GM12878 (cell line): Measurements from ENCODE around the gene TEX264. TPM values are rescaled to one million over a fixed set of nuclear protein-coding genes. Genes with fewer than 3 reads are reported as not detected.

Experiments used
- ATAC-seq: fragments of 200-7000 bp; cut with Tn5 transposase; 3 replicates; pipeline ENCODE4 v1.9.1; 2020; ENCODE audit warnings: mild to moderate bottlenecking, moderate library complexity
- BruUV-seq: library from RNA; stranded (reverse); fragments of 400-500 nt; replicated peaks from 2 replicates; lab custom pipeline; 2021; lab: Mats Ljungman, UMichigan
- CTCF ChIA-PET: fragments of 300-600 bp; sonication (Branson Sonifier 250); formaldehyde crosslinking; extraction: SDS; loops from one replicate; lab custom pipeline; 2021; ENCODE audit warnings: inconsistent platforms; lab: Yijun Ruan, JAX
- POLR2A ChIA-PET: fragments of 350-600 bp; formaldehyde crosslinking; extraction: SDS; loops from one replicate; lab custom pipeline; 2021; ENCODE audit warnings: inconsistent platforms; lab: Charles Lee
- RAD21 ChIA-PET: fragments of 300-600 bp; sonication (Branson Sonifier 250); formaldehyde crosslinking; loops from one replicate; lab custom pipeline; 2023; ENCODE audit warnings: antibody characterized with exemption; ENCODE audit not compliant: unreplicated experiment; lab: Charles Lee
- SMC1A ChIA-PET: fragments of 300-600 bp; sonication (Branson Sonifier 250); formaldehyde crosslinking; loops from one replicate; lab custom pipeline; 2023; ENCODE audit not compliant: unreplicated experiment, uncharacterized antibody; lab: Charles Lee
- DNase-seq: peaks from one replicate; pipeline ENCODE4 v3.0.0-alpha.2; 2011; ENCODE audit warnings: low read depth, low spot score
- FAIRE-seq: peaks from 3 replicates; lab custom pipeline; 2011; peaks lifted over from hg19 to GRCh38; lab: Jason Lieb, UNC
- H2AFZ ChIP-seq: 2 replicates; pipeline ENCODE4 v1.6.0; 2011; ENCODE audit warnings: low read depth, low read length, control low read depth; ENCODE audit not compliant: control insufficient read depth
- H3K27ac ChIP-seq: 2 replicates; pipeline ENCODE4 v1.5.1; 2011; ENCODE audit warnings: control low read depth; ENCODE audit not compliant: control insufficient read depth, insufficient read depth
- H3K27me3 ChIP-seq, 2 experiments: replicated peaks in 1 of 2; 2 replicates each; pipeline versions ENCODE4 v1.6.0 to v1.6.1; 2011; ENCODE audit warnings: low read length in 1 of 2; ENCODE audit not compliant: control insufficient read depth in 2 of 2, insufficient read depth in 2 of 2
- H3K36me3 ChIP-seq, 2 experiments: 2 replicates each; pipeline ENCODE4 v1.5.1; 2011; ENCODE audit warnings: low read length in 1 of 2; ENCODE audit not compliant: control insufficient read depth in 2 of 2, insufficient read depth in 2 of 2
- H3K4me1 ChIP-seq: 2 replicates; pipeline ENCODE4 v1.6.1; 2011; ENCODE audit warnings: mild to moderate bottlenecking, low read length, moderate library complexity, mixed read lengths; ENCODE audit not compliant: control insufficient read depth, insufficient read depth
- H3K4me2 ChIP-seq: 2 replicates; pipeline ENCODE4 v1.6.0; 2011; ENCODE audit warnings: control low read depth; ENCODE audit not compliant: control insufficient read depth, insufficient read depth
- H3K4me3 ChIP-seq: fragments of 200-600 bp; sonication (generic); 2 replicates; pipeline ENCODE4 v1.5.1; 2016
- H3K79me2 ChIP-seq: 2 replicates; pipeline ENCODE4 v1.6.0; 2011; ENCODE audit warnings: low read length; ENCODE audit not compliant: control insufficient read depth, insufficient read depth
- H3K9ac ChIP-seq: 2 replicates; pipeline ENCODE4 v1.8.0; 2011; ENCODE audit warnings: low read length, control low read depth, mixed read lengths; ENCODE audit not compliant: control insufficient read depth, insufficient read depth
- H3K9me3 ChIP-seq: replicated peaks from 3 replicates; pipeline ENCODE4 v1.5.1; 2011; ENCODE audit warnings: mild to moderate bottlenecking, low read length; ENCODE audit not compliant: control insufficient read depth, insufficient read depth
- H4K20me1 ChIP-seq: 2 replicates; pipeline ENCODE4 v1.6.0; 2011; ENCODE audit not compliant: control insufficient read depth, insufficient read depth
- CHD4 ChIP-seq: fragments of 200-600 bp; sonication (generic); IDR thresholded peaks from 2 replicates; pipeline ENCODE4 v1.6.1; 2016; ENCODE audit warnings: mild to moderate bottlenecking
- CTCF ChIP-seq, 3 experiments: IDR thresholded peaks in 2 of 3; conservative IDR thresholded peaks in 1 of 3; 2 replicates each; pipeline ENCODE4 v1.5.1; 2011; ENCODE audit warnings: low read depth in 3 of 3, low read length in 3 of 3, mild to moderate bottlenecking in 3 of 3, control low read depth in 2 of 3, moderate library complexity in 2 of 3, inconsistent platforms in 1 of 3, mixed read lengths in 1 of 3; ENCODE audit not compliant: control insufficient read depth in 2 of 3, insufficient read depth in 1 of 3; ENCODE audit errors: extremely low read depth in 1 of 3
- IKZF2 ChIP-seq, 2 experiments: fragments of 450-650 bp; IDR thresholded peaks; 2 replicates each; pipeline ENCODE4 v1.6.1; 2017; ENCODE audit warnings: mild to moderate bottlenecking in 2 of 2, moderate library complexity in 2 of 2
- JUNB ChIP-seq: IDR thresholded peaks from 2 replicates; pipeline ENCODE4 v1.6.1; 2016; ENCODE audit warnings: antibody characterized with exemption, mild to moderate bottlenecking
- WGBS: methylation state at CpG from one replicate; pipeline ENCODE4 v1.1.6; 2016; ENCODE audit warnings: low lambda C conversion rate; ENCODE audit not compliant: insufficient replicate concordance, insufficient coverage; ENCODE audit errors: missing lambda C conversion rate; 5-methylcytosine and 5-hydroxymethylcytosine counted together
- in situ Hi-C: fragments of 300-500 bp; cut with MboI; formaldehyde crosslinking; loops from 9 replicates; pipeline ENCODE4 v1.14.3; 2018; ENCODE audit warnings: mixed read lengths
- intact Hi-C: fragments of 100-400 bp; cut with micrococcal nuclease; formaldehyde crosslinking; loops from one replicate; pipeline ENCODE4 v1.14.2; 2022; ENCODE audit not compliant: unreplicated experiment
- polyA plus RNA-seq, 11 experiments: library from polyadenylated mRNA; depleted of rRNA in 4 of 11; unstranded in 6 of 11; stranded (reverse) in 5 of 11; fragments of >200 nt; fragmentation: Nextera tagmentation in 4 of 11; fragmentation: Illumina TruSeq in 1 of 11; extraction: Ambion mirVana in 4 of 11; extraction: Trizol in 1 of 11; gene quantifications; 1 replicate in 1 of 11; 2 replicates in 10 of 11; pipeline versions ENCODE4 v1.2.1 to v1.2.3, GENCODE V29; 2011 to 2016; ENCODE audit warnings: inconsistent platforms in 2 of 11, missing spikeins in 2 of 11, low read depth in 1 of 11
- total RNA-seq, 4 experiments: library from RNA; depleted of rRNA in 3 of 4; stranded (reverse); fragments of >200 nt in 3 of 4; fragmentation: Illumina TruSeq in 1 of 4; extraction: Trizol in 1 of 4; gene quantifications; 2 replicates each; pipeline versions ENCODE4 v1.2.1 to v1.2.3, GENCODE V29; 2013 to 2021

Gene TEX264
- total and polyA plus RNA-seq, 10 of the 15 experiments (the other 5 are each of a cell fraction or from before 2014, with no cell fraction given), result 3.6 to 63.0 (median 52.4) TPM

GRCh38 chr3:51719410-51720025 is 48.5 kb downstream of the TEX264 start:
- Histone ChIP-seq H3K79me2 (no peaks in the 10 kb centered on the region), H3K9ac (no peak overlapping the region), H3K9me3 (no peaks in the 10 kb centered on the region), H2AFZ (no peak overlapping the region), H3K4me2 (no peak overlapping the region), H3K4me3 (no peak overlapping the region), H3K36me3 (no peaks in the 10 kb centered on the region), H4K20me1 (no peaks in the 10 kb centered on the region), H3K27ac (no peak overlapping the region), H3K4me1 (no peaks in the 10 kb centered on the region), H3K27me3 (no peaks in the 10 kb centered on the region)
- BruUV-seq, result no TSS peak
- in situ Hi-C loops (no loop called here), intact Hi-C loops (loop anchor here (1.0 kb wide), 1 partner anchor 81 kb away; no protein-coding TSS in a partner anchor)
- CTCF ChIA-PET, result interaction anchor here (0.6 to 5.6 kb wide), 31 partner anchors 9 to 267 kb away, joined by 3 to 116 read pairs (median 4); partner anchors contain the start of genes ABHD14B, DCAF1 and RAD54L2
- TF ChIP-seq IKZF2 (IDR thresholded peaks at IDR 0.05) (0 out of 4 replicates have a peak, but pooled peaks of 1 of the 2 experiments have one; percentile 2), JUNB (no peak), CTCF (IDR thresholded peaks at IDR 0.05 in 2 of 3, conservative IDR thresholded peaks at IDR 0.05 in 1 of 3; ENCODE audit: control insufficient read depth in 2 of 3, extremely low read depth in 1 of 3, insufficient read depth in 1 of 3, low read depth in 3 of 3, low read length in 3 of 3) (0 out of 6 replicates have a peak, but pooled peaks of 1 of the 3 experiments have one; percentile 20), CHD4 (no peak)
- POLR2A ChIA-PET, result interaction anchor here (1.2 kb wide), 1 partner anchor 45 kb away, joined by 3 read pairs; no protein-coding TSS in a partner anchor
- SMC1A ChIA-PET, result interaction anchor here (0.6 to 3.0 kb wide), 8 partner anchors 9 to 218 kb away, joined by 3 to 24 read pairs (median 4); no protein-coding TSS in a partner anchor
- ATAC-seq (peak; percentile 61), DNase-seq (no peak), FAIRE-seq (no peak)
- WGBS, result 34% methylated on average over 5 of the region's 5 CpGs
- RAD21 ChIA-PET, result interaction anchor here (0.9 to 2.8 kb wide), 9 partner anchors 33 to 334 kb away, joined by 3 to 47 read pairs (median 5); partner anchors contain the start of genes DCAF1, PARP3 and RRP9
